Naive B cell (primary cell): ENCODE measurements around the gene CEP68. TPM values are rescaled to one million over a fixed set of nuclear protein-coding genes. Genes with fewer than 3 reads are reported as not detected.

Experiments
- ATAC-seq, 2 donors: fragments of 150-1000 bp; cut with Tn5 transposase; 2 replicates each; pipeline ENCODE4 v1.10.0; 2021; ENCODE audit warnings: low read depth in 2 of 2, mild to moderate bottlenecking in 2 of 2, moderate library complexity in 2 of 2
- DNase-seq: peaks from one replicate; pipeline ENCODE4 v3.0.0; 2022
- H3K27ac Mint-ChIP-seq, 6 donors: one replicate each; pipeline ENCODE4 v1.8.0; 2020 to 2022; ENCODE audit warnings: mild to moderate bottlenecking in 6 of 6, mixed read lengths in 6 of 6, moderate library complexity in 5 of 6, inconsistent platforms in 2 of 6
- H3K27me3 Mint-ChIP-seq, 3 donors: one replicate each; pipeline ENCODE4 v1.8.0; 2021 to 2022; ENCODE audit warnings: mixed read lengths in 3 of 3, mild to moderate bottlenecking in 1 of 3
- H3K36me3 Mint-ChIP-seq, 2 donors: one replicate each; pipeline ENCODE4 v1.8.0; 2020 to 2022; ENCODE audit warnings: mixed read lengths in 2 of 2, inconsistent platforms in 1 of 2, mild to moderate bottlenecking in 1 of 2
- H3K4me1 Mint-ChIP-seq, 3 donors: one replicate each; pipeline ENCODE4 v1.8.0; 2020 to 2022; ENCODE audit warnings: mixed read lengths in 3 of 3, inconsistent platforms in 1 of 3, mild to moderate bottlenecking in 1 of 3, moderate library complexity in 1 of 3
- H3K4me3 Mint-ChIP-seq, 8 donors: one replicate each; pipeline ENCODE4 v1.8.0; 2020 to 2022; ENCODE audit warnings: mild to moderate bottlenecking in 8 of 8, mixed read lengths in 8 of 8, moderate library complexity in 8 of 8, inconsistent platforms in 2 of 8
- H3K9me3 Mint-ChIP-seq, 7 donors: one replicate each; pipeline ENCODE4 v1.8.0; 2020 to 2022; ENCODE audit warnings: mixed read lengths in 7 of 7, mild to moderate bottlenecking in 5 of 7, inconsistent platforms in 2 of 7, moderate library complexity in 1 of 7
- polyA plus RNA-seq, 6 donors: library from polyadenylated mRNA; unstranded; fragments of 300-500 nt; fragmentation: Illumina TruSeq; gene quantifications; one replicate each; pipeline ENCODE4 v1.2.3, GENCODE V29; 2021; ENCODE audit warnings: low read depth in 6 of 6

Gene CEP68
- polyA plus RNA-seq, 6 donors from 2014 or later: 16.6 to 21.0 (median 18.6) TPM

DNA sequence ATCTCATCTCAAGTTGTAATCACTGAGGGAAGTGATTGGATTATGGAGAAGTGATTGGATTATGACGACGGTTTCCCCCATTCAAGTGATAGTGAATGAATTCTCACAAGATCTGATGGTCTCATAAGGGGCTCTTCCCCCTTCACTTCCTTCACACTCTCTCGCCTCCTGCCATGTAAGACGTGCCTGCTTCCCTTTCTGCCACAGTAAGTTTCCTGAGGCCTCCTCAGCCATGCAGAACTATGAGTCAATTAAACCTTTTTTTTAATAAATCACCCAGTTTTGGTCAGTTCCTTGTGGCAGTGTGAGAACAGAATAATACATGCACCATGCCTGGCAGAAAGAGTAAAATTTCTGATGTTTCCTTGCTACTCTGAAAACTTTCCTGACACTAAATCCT lies 36.6 kb downstream of the CEP68 start:
- peak overlapping the region in 3 of 6 donors; percentile 3 to 87 (median 75) for H3K27ac Mint-ChIP-seq
- H3K36me3 Mint-ChIP-seq: peaks cover 26 to 32% of the 10 kb centered on the region in 2 donors
- DNase-seq: no peak
- H3K27me3 Mint-ChIP-seq: no peaks in the 10 kb centered on the region
- peaks cover 6 to 11% (median 8%) of the 10 kb centered on the region in 7 donors for H3K9me3 Mint-ChIP-seq
- H3K4me1 Mint-ChIP-seq: peaks cover 6 to 12% (median 8%) of the 10 kb centered on the region in 3 donors
- H3K4me3 Mint-ChIP-seq: no peak overlapping the region
- no peak for ATAC-seq

GRCh38 chr2:65093211-65093610 lies 37.0 kb downstream of the CEP68 start:
- Mint-ChIP-seq H3K9me3 (peaks cover 6 to 11% (median 8%) of the 10 kb centered on the region in 7 donors), H3K27me3 (no peaks in the 10 kb centered on the region), H3K4me1 (peaks cover 6 to 12% (median 8%) of the 10 kb centered on the region in 3 donors), H3K36me3 (peaks cover 26 to 34% of the 10 kb centered on the region in 2 donors), H3K27ac (peak overlapping the region in 2 of 6 donors; percentile 3 to 87), H3K4me3 (no peak overlapping the region)
- no peak for DNase-seq
- ATAC-seq: no peak

GRCh38 chr2:65096948-65097347 lies 40.7 kb downstream of the CEP68 start:
- H3K36me3 Mint-ChIP-seq: peaks cover 19 to 29% of the 10 kb centered on the region in 2 donors
- peaks cover 6 to 11% (median 8%) of the 10 kb centered on the region in 7 donors for H3K9me3 Mint-ChIP-seq
- ATAC-seq (no peak), DNase-seq (no peak)
- no peak overlapping the region for H3K4me3 Mint-ChIP-seq
- H3K4me1 Mint-ChIP-seq: peaks cover 6 to 16% (median 8%) of the 10 kb centered on the region in 3 donors
- H3K27ac Mint-ChIP-seq: peak overlapping the region in 2 of 6 donors; percentile 33 to 38
- H3K27me3 Mint-ChIP-seq: no peaks in the 10 kb centered on the region

DNA sequence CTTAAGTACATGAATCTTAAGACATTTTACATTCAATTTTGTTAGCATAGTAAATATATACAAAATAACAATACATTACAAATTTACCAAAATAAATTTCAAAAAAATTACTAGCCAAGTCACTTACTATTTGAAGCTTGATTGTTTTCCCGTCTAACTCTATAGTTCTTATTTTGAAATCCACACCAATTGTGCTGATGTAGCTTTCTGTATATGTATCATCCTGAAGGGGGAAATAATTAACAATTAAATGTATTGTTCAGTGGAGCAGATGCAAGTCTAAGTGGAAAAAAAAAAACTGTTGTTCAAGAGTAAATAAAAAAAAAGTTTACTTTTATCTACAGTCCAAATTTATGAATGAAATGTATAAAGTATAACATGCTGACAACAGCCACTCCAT lies 41.6 kb downstream of the CEP68 start:
- H3K36me3 Mint-ChIP-seq: peaks cover 14 to 24% of the 10 kb centered on the region in 2 donors
- peak overlapping the region in 1 of 6 donors; percentile 41 for H3K27ac Mint-ChIP-seq
- H3K4me1 Mint-ChIP-seq: peaks cover 4 to 13% (median 5%) of the 10 kb centered on the region in 3 donors
- H3K4me3 Mint-ChIP-seq: no peak overlapping the region
- no peak for DNase-seq
- no peak for ATAC-seq
- H3K27me3 Mint-ChIP-seq: no peaks in the 10 kb centered on the region
- H3K9me3 Mint-ChIP-seq: peaks cover 4 to 6% (median 5%) of the 10 kb centered on the region in 7 donors

DNA sequence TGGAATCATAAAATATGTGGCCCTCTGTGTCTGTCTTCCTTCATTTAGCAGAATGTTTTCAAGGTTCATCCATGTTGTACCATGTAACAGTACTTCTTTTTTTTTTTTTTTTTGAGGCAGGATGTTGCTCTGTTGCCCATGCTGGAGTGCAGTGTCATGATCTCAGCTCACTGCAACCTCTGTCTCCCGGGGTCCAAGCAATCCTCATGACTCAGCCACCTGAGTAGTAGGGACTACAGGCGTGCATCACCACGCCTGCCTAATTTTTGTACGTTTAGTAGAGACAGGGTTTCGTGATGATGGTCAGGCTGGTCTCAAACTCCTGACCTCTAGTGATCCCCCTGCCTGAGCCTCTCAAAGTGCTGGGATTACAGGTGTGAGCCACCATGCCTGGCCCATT lies 42.5 kb downstream of the CEP68 start:
- no peak overlapping the region for H3K4me3 Mint-ChIP-seq
- H3K27me3 Mint-ChIP-seq: no peaks in the 10 kb centered on the region
- no peaks in the 10 kb centered on the region for H3K9me3 Mint-ChIP-seq
- ATAC-seq: no peak
- H3K36me3 Mint-ChIP-seq: peaks cover 8 to 18% of the 10 kb centered on the region in 2 donors
- no peak for DNase-seq
- peak overlapping the region in 4 of 6 donors; percentile 6 to 65 (median 44) for H3K27ac Mint-ChIP-seq
- peaks cover 0 to 8% (median 0%) of the 10 kb centered on the region in 3 donors for H3K4me1 Mint-ChIP-seq

DNA sequence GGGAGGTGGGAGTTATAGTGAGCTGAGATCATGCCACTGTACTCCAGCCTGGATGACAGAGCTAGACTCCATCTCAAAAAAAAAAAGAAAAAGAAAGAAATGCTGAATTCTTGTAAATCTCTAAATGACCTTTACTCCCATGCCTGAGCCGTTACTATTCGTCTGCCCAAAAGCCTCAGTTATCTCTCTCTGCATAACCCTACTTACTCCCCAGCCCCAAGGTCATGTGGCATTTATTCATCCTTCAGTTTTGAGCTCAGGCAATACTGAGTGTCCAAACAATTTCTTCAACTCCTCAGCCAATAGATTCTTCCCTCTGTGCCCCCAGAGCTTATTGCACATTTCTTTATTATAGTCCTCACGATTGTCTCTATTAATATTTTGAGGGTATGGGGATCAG lies 44.9 kb downstream of the CEP68 start:
- Mint-ChIP-seq H3K4me1 (peaks cover 3 to 16% (median 15%) of the 10 kb centered on the region in 3 donors), H3K27ac (peak overlapping the region in 2 of 6 donors; percentile 26 to 41), H3K4me3 (no peak overlapping the region), H3K36me3 (peaks cover 0 to 18% of the 10 kb centered on the region in 2 donors), H3K27me3 (no peaks in the 10 kb centered on the region), H3K9me3 (no peaks in the 10 kb centered on the region)
- ATAC-seq (no peak), DNase-seq (no peak)

- ATAC-seq: no peak
- no peak for DNase-seq
- H3K4me3 Mint-ChIP-seq: no peak overlapping the region
- no peaks in the 10 kb centered on the region for H3K9me3 Mint-ChIP-seq
- H3K27ac Mint-ChIP-seq: no peak overlapping the region
- H3K27me3 Mint-ChIP-seq: no peaks in the 10 kb centered on the region
- H3K36me3 Mint-ChIP-seq: peaks cover 0 to 4% of the 10 kb centered on the region in 2 donors
- H3K4me1 Mint-ChIP-seq: peaks cover 8 to 27% (median 25%) of the 10 kb centered on the region in 3 donors
Observed at GRCh38 chr2:65103013-65103715, 46.9 kb downstream of the CEP68 start.

DNA sequence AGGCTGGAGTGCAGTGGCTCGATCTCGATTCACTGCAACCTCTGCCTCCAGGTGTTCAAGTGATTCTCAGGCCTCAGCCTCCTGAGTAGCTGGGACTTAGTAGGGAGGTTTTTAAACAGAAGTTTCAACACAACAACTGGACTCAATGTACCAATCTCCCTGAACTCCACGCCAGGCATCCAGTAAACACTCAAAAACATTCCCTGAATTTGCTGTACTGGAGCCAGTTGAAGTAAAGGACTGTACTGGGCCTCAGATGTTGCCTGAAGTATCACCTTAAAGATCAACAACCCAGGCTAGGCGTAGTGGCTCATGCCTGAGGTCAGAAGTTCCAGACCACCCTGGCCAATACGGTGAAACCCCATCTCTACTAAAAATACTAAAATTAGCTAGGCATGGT lies 51.3 kb downstream of the CEP68 start:
- peak overlapping the region in 2 of 6 donors; percentile 30 to 77 for H3K27ac Mint-ChIP-seq
- no peak overlapping the region for H3K4me3 Mint-ChIP-seq
- H3K36me3 Mint-ChIP-seq: no peaks in the 10 kb centered on the region
- no peak for ATAC-seq
- H3K27me3 Mint-ChIP-seq: no peaks in the 10 kb centered on the region
- peaks cover 24 to 59% (median 48%) of the 10 kb centered on the region in 3 donors for H3K4me1 Mint-ChIP-seq
- H3K9me3 Mint-ChIP-seq: no peaks in the 10 kb centered on the region
- DNase-seq: no peak

- H3K27me3 Mint-ChIP-seq: no peaks in the 10 kb centered on the region
- no peaks in the 10 kb centered on the region for H3K9me3 Mint-ChIP-seq
- peaks cover 27 to 67% (median 54%) of the 10 kb centered on the region in 3 donors for H3K4me1 Mint-ChIP-seq
- ATAC-seq: no peak
- no peak for DNase-seq
- no peaks in the 10 kb centered on the region for H3K36me3 Mint-ChIP-seq
- no peak overlapping the region for H3K4me3 Mint-ChIP-seq
- H3K27ac Mint-ChIP-seq: peak overlapping the region in 1 of 6 donors; percentile 53
Observed at GRCh38 chr2:65108780-65109179, 52.6 kb downstream of the CEP68 start.

DNA sequence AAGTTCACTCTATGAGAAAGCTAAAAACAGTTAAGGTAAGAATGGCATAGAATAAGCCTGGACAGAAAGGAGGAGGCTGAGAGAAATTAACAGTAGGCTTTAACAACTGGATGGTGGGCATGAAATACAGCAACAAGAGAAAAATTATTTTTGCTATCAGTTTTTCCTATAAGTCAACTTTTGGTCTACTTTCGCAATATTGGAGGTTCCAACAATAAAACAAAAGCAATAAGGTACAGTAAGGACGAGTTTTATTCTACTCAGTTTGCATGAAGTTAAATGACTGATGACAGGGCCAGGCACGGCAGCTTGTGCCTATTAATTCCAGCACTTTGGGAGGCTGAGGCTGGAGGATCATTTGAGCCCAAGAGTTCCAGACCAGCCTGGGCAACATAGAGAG lies 56.4 kb downstream of the CEP68 start:
- Mint-ChIP-seq H3K9me3 (peaks cover 0 to 2% (median 0%) of the 10 kb centered on the region in 7 donors), H3K4me1 (peaks cover 32 to 74% (median 45%) of the 10 kb centered on the region in 3 donors), H3K27ac (peak overlapping the region in 1 of 6 donors; percentile 47), H3K4me3 (no peak overlapping the region), H3K27me3 (no peaks in the 10 kb centered on the region), H3K36me3 (peaks cover 0 to 5% of the 10 kb centered on the region in 2 donors)
- no peak for DNase-seq
- no peak for ATAC-seq

GRCh38 chr2:65113229-65113628 lies 57.0 kb downstream of the CEP68 start:
- no peak for ATAC-seq
- no peak overlapping the region for H3K4me3 Mint-ChIP-seq
- peaks cover 0 to 5% of the 10 kb centered on the region in 2 donors for H3K36me3 Mint-ChIP-seq
- no peak for DNase-seq
- peaks cover 32 to 77% (median 51%) of the 10 kb centered on the region in 3 donors for H3K4me1 Mint-ChIP-seq
- H3K9me3 Mint-ChIP-seq: peaks cover 0 to 2% (median 0%) of the 10 kb centered on the region in 7 donors
- H3K27ac Mint-ChIP-seq: no peak overlapping the region
- H3K27me3 Mint-ChIP-seq: no peaks in the 10 kb centered on the region

GRCh38 chr2:65113816-65114215 lies 57.6 kb downstream of the CEP68 start:
- ATAC-seq: no peak
- Mint-ChIP-seq H3K36me3 (peaks cover 0 to 5% of the 10 kb centered on the region in 2 donors), H3K4me3 (no peak overlapping the region), H3K27me3 (no peaks in the 10 kb centered on the region), H3K4me1 (peaks cover 32 to 79% (median 57%) of the 10 kb centered on the region in 3 donors), H3K27ac (peak overlapping the region in 2 of 6 donors; percentile 29 to 68), H3K9me3 (peaks cover 0 to 2% (median 0%) of the 10 kb centered on the region in 7 donors)
- no peak for DNase-seq

- Mint-ChIP-seq H3K4me3 (peak overlapping the region in 2 of 8 donors; percentile 11 to 32), H3K36me3 (peaks cover 0 to 5% of the 10 kb centered on the region in 2 donors), H3K4me1 (peaks cover 30 to 76% (median 60%) of the 10 kb centered on the region in 3 donors), H3K27ac (peak overlapping the region in 2 of 6 donors; percentile 63 to 74), H3K27me3 (no peaks in the 10 kb centered on the region), H3K9me3 (peaks cover 0 to 2% (median 0%) of the 10 kb centered on the region in 7 donors)
- ATAC-seq (no peak), DNase-seq (no peak)
Observed at GRCh38 chr2:65114921-65115320, 58.7 kb downstream of the CEP68 start.

- Mint-ChIP-seq H3K4me3 (peak overlapping the region in 1 of 8 donors; percentile 20), H3K4me1 (peaks cover 28 to 72% (median 60%) of the 10 kb centered on the region in 3 donors), H3K36me3 (peaks cover 0 to 9% of the 10 kb centered on the region in 2 donors), H3K27me3 (no peaks in the 10 kb centered on the region), H3K27ac (no peak overlapping the region), H3K9me3 (peaks cover 0 to 2% (median 0%) of the 10 kb centered on the region in 7 donors)
- DNase-seq (no peak), ATAC-seq (no peak)
Observed at GRCh38 chr2:65116645-65117044, 60.4 kb downstream of the CEP68 start.
